ENCODE results near the gene CARD10. TPM values are rescaled to one million over a fixed set of nuclear protein-coding genes. Genes with fewer than 3 reads are reported as not detected.

CARD10 gene
- total and polyA plus RNA-seq, 4 donors: 6.8 to 16.3 (median 10.2) TPM

DNA sequence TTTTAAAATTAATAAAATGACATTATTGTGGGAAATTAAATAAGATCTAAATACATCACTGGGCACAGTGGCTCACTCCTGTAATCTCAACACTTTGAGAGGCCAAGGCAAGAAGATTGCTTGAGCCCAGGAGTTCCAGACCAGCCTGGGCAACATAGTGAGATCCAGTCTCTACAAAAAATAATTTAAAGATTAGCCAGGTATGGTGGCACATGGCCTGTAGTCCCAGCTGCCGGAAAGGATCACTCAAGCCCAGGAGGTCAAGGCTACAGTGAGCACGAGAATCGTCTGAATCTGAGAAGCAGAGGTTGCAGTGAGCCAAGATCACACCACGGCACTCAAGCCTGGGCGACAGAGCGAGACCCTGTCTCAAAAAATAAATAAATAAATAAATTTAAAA is 15.9 kb upstream of the CARD10 start:
- Histone ChIP-seq H3K36me3 (ENCODE audit: control insufficient read depth in 4 of 4, insufficient read depth in 4 of 4, low read length in 4 of 4) (no peaks in the 10 kb centered on the region), H3K4me1 (ENCODE audit: control insufficient read depth in 5 of 5, insufficient read depth in 5 of 5, low read length in 5 of 5) (peaks cover 0 to 10% (median 0%) of the 10 kb centered on the region in 5 donors), H3K27me3 (ENCODE audit: control insufficient read depth in 3 of 3, insufficient read depth in 3 of 3, low read length in 2 of 3) (no peaks in the 10 kb centered on the region), H3K27ac (ENCODE audit: low read depth in 1 of 2, low read length in 1 of 2) (no peak overlapping the region), H3K9ac (ENCODE audit: insufficient read depth in 1 of 2, low read length in 2 of 2) (peak overlapping the region in 1 of 2 donors; percentile 13), H3K9me3 (ENCODE audit: control insufficient read depth in 4 of 4, insufficient read depth in 3 of 4, low read length in 3 of 4) (no peaks in the 10 kb centered on the region), H3K4me3 (no peak overlapping the region)
- 96% methylated on average over 6 of the region's 6 CpGs for WGBS, 2 donors
- ATAC-seq (ENCODE audit: insufficient read depth, low FRiP score) (no peak), DNase-seq (no peak)
- no peak for TF ChIP-seq CTCF (IDR thresholded peaks at IDR 0.05; ENCODE audit: control extremely low read depth, extremely low read depth)

DNA sequence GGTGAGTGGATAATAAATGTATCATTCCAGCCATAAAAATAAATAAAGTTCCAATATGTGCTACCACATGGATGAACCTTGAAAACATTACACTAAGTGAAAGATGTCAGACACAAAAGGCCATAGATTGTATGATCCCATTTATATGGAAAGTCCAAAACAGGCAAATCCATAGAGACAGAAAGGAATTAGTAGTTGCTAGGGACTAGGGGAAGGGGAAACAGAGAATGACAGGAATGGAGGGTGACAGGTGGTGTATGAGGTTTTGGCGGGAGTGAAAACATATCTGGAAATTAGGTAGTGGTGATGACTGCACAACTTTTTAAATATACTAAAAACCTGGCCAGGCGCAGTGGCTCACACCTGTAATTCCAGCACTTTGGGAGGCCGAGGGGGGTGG is 15.2 kb upstream of the CARD10 start:
- WGBS, 2 donors: 78 to 89% methylated on average over 3 of the region's 3 CpGs
- ATAC-seq (ENCODE audit: insufficient read depth, low FRiP score): no peak
- no peaks in the 10 kb centered on the region for H3K36me3 ChIP-seq (ENCODE audit: control insufficient read depth in 4 of 4, insufficient read depth in 4 of 4, low read length in 4 of 4)

GRCh38 chr22:37533995-37534394 is 14.8 kb upstream of the CARD10 start:
- Histone ChIP-seq H3K4me3 (no peak overlapping the region), H3K4me1 (ENCODE audit: control insufficient read depth in 5 of 5, insufficient read depth in 5 of 5, low read length in 5 of 5) (peaks cover 0 to 6% (median 0%) of the 10 kb centered on the region in 5 donors), H3K9me3 (ENCODE audit: control insufficient read depth in 4 of 4, insufficient read depth in 3 of 4, low read length in 3 of 4) (no peaks in the 10 kb centered on the region), H3K36me3 (ENCODE audit: control insufficient read depth in 4 of 4, insufficient read depth in 4 of 4, low read length in 4 of 4) (no peaks in the 10 kb centered on the region), H3K27ac (ENCODE audit: low read depth in 1 of 2, low read length in 1 of 2) (no peak overlapping the region), H3K9ac (ENCODE audit: insufficient read depth in 1 of 2, low read length in 2 of 2) (no peak overlapping the region), H3K27me3 (ENCODE audit: control insufficient read depth in 3 of 3, insufficient read depth in 3 of 3, low read length in 2 of 3) (no peaks in the 10 kb centered on the region)
- WGBS, 2 donors: 18 to 37% methylated on average over 9 of the region's 9 CpGs
- DNase-seq (no peak), ATAC-seq (ENCODE audit: insufficient read depth, low FRiP score) (no peak)
- TF ChIP-seq CTCF (IDR thresholded peaks at IDR 0.05; ENCODE audit: control extremely low read depth, extremely low read depth): no peak

More for the DNA sequence above, 15.2 kb upstream of the CARD10 start:
- no peak overlapping the region for H3K9ac ChIP-seq (ENCODE audit: insufficient read depth in 1 of 2, low read length in 2 of 2)
- no peak for TF ChIP-seq CTCF (IDR thresholded peaks at IDR 0.05; ENCODE audit: control extremely low read depth, extremely low read depth)
- H3K27ac ChIP-seq (ENCODE audit: low read depth in 1 of 2, low read length in 1 of 2): no peak overlapping the region
- H3K4me3 ChIP-seq: no peak overlapping the region
- H3K4me1 ChIP-seq (ENCODE audit: control insufficient read depth in 5 of 5, insufficient read depth in 5 of 5, low read length in 5 of 5): peaks cover 0 to 10% (median 0%) of the 10 kb centered on the region in 5 donors
- no peaks in the 10 kb centered on the region for H3K27me3 ChIP-seq (ENCODE audit: control insufficient read depth in 3 of 3, insufficient read depth in 3 of 3, low read length in 2 of 3)
- DNase-seq: no peak
- H3K9me3 ChIP-seq (ENCODE audit: control insufficient read depth in 4 of 4, insufficient read depth in 3 of 4, low read length in 3 of 4): no peaks in the 10 kb centered on the region

Data from lung (tissue), 12 donors.